HG03039 (cell line): ENCODE results near the gene LGALS16.
A peak's percentile ranks its signal among the peaks of the same experiment; 100 is the strongest.
"Not testable (repeated sequence)": the region's sequence is repeated elsewhere in the genome, so short reads cannot be mapped to it uniquely, and the experiment has no call there.

Experiments
- ATAC-seq: cut with Tn5 transposase; IDR thresholded peaks from one replicate; pipeline ENCODE4 v1.9.1; 2021; ENCODE audit warnings: mild to moderate bottlenecking, moderate library complexity; ENCODE audit not compliant: unreplicated experiment

LGALS16 gene

DNA sequence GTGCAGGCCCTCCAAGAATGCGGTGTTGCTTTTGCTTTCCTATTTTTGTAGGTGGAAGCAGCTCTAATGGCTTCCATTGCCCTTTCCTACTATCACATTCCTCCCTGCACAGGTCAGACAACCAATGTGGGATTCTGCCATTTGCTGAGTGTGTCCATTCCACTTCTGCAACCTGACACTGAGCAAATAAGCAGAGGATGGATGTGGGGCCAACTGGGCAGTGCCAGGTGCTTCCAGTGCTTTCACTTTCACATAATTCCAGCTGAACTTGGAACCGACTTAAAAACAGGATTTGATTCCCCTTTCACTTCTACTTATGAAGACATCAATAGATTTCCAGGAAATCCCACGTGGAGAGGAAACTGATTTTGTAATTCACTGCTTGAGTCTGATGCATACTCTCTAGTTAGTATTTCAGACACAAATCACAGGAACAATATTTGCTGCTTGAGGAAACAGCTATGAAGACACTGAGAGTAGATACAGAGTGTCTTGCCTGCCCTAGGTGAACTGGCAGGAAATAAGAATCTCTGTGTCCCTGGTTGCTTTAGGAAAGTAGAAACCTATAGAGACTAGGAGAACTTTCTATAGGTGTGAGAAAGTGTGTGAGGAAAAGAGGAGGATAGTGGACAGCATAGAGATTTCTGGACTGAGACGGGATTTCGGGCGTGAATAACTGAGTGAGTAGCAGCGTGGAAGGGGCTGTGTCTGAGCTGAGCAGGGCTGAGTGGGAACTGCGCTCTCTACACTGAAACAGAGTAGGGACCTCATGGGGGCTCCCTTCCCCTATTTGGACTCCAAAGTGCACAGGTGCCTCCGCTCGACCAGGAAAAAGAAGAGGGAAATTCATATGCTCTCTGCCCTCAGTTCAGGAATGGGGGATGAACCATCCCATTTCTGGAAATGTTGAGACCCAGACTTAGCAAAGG lies 22.5 kb downstream of the LGALS16 start:
- no peak for ATAC-seq

DNA sequence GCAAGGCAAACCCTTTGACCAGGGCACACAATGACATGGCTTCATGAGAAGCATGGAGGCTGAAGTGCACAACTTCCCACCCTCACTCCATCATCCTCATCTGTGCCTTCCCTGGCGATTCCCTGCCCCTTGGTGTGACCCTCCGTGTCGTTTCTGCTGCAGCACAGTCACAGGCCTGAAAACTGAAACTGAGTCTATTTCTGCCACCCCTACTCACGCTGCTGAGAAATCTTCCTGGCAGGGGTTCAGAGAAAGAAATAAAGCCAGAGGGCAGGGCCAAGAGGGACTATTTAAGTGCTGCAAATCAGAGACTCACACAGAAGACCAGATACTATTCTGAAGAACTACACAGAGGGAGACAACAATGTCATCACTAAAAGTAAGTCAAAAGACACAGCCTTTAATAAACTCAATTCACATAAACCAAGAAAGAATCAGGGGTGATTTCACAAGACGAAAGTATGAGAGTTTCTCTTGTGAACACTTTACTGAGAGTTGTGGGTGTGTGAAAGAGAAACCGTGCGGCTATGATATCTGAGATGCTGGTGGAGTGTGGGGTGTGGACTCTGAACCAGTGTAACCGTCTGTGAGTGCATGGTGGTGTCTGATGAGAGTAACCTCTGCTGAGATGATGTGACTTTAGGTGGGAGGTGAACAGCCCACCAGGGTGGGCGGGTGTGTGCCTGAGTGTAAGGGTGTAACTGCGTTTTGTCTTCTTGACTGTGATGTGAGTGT lies 23.5 kb downstream of the LGALS16 start:
- peak; percentile 56 for ATAC-seq

DNA sequence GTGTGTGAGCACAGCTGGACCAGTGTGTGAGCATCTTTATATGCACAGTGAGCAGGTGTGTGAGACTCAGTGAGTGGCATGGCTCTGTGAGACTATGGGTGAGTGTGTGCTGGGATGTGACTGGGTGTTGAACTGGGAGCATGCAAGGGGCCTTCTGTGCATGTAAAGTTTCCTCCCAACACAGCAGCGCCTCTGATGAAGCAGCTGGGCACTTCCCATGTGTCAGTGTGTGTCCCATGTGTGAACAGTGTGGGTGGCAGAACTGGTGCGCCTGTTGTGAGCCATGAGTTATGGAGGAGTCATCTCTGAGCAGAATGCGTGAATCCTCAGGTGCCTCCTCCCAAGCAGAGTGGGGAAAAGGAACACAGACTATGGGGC lies 24.1 kb downstream of the LGALS16 start:
- ATAC-seq: peak; percentile 18

DNA sequence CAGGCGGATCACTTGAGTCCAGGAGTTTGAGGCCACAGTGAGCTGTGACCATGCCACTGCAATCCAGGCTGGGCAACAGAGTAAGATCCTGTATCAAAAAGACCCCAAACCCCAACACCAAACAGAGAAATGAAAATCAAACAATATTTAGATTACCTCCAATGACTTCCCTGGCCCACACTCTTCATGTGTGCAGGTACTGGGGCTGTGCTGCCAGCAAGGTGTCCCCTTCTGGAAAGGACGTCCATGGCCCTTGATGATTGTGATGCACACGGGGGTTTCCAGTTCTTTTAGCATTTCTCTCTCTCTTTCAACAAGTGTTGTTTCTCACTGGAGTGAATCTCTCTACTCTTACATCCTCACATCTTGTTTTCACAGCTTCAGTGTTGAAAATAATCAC lies 24.9 kb downstream of the LGALS16 start:
- no peak for ATAC-seq

GRCh38 chr19:39681416-39681815 lies 25.7 kb downstream of the LGALS16 start:
- ATAC-seq: no peak

DNA sequence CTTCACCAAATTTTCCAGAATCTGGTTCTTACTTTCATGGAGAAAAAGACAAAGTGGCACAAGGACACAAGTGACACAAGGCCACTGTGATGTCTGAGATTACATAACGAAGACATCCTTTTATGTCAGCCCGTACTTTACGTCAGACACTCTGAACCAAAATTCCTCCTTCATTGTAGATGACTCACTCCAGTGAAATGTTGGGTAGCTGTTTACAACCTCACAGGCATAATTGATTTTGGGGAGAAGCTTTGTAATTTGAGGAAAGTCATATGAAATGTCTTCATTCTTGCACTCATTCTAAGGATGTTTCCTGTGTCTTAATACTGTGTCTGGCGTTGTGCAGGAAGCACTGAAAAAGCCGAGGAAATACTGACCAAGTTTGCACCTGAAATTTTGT lies 28.6 kb downstream of the LGALS16 start:
- no peak for ATAC-seq

GRCh38 chr19:39686739-39687138 lies 31.0 kb downstream of the LGALS16 start:
- ATAC-seq: no peak

DNA sequence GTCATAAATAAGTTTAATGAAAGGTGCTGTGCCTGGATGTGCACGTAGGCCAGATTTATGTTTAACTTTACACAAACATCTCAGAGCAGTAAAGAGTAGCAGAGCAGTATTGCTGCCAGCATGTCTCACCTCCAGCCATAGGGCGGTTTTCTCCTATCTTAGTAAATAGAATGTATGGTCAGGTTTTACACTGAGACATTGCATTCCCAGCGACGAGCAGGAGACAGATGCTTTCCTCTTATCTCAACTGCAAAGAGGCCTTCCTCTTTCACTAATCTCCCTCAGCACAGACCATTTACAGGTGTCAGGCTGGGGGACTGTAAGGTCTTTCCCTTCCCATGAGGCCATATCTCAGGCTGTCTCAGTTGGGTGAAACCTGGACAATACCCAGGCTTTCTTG lies 32.9 kb downstream of the LGALS16 start:
- not testable (repeated sequence) for ATAC-seq

- no peak for ATAC-seq
Observed at GRCh38 chr19:39692166-39692565, 36.5 kb downstream of the LGALS16 start.

GRCh38 chr19:39692822-39693221 lies 37.1 kb downstream of the LGALS16 start:
- no peak for ATAC-seq

GRCh38 chr19:39695759-39696158 lies 40.0 kb downstream of the LGALS16 start:
- no peak for ATAC-seq

DNA sequence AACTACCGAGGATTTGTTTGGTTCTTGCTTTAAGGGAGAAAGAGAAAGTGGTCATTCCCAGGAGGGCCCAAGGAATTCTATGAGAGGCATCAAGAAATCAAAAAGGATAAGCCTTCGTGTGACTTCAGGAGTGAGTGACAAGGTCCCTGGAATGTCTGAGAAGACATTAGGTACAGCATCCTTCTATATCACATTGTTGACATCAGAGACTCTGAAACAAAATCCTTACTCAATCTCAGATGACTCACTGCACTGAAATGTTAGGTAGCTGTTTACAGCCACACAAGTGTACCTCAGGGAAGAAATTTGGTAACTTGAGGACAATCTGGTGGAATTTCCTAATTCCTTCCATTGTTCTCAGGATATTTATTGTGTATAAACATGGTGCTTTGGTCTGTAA lies 40.7 kb downstream of the LGALS16 start:
- ATAC-seq: no peak

DNA sequence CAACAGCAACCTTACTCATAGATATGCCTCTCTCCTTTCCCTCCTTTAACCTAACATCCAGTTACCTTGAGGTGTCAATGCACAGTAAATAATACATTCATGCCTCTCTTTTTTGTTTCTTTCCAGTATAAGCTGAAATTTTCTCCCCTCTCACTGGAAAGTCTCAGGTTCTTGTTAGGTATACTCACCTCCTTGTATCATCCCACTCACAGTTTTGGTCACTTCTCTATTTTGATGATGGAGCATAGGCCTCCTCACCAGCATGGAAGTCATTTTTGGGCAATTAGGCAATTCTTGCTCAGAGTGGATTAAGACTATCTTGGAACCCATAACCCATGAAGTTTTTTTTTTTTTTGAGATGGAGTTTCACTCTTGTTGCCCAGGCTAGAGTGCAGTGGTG lies 42.8 kb downstream of the LGALS16 start:
- no peak for ATAC-seq

DNA sequence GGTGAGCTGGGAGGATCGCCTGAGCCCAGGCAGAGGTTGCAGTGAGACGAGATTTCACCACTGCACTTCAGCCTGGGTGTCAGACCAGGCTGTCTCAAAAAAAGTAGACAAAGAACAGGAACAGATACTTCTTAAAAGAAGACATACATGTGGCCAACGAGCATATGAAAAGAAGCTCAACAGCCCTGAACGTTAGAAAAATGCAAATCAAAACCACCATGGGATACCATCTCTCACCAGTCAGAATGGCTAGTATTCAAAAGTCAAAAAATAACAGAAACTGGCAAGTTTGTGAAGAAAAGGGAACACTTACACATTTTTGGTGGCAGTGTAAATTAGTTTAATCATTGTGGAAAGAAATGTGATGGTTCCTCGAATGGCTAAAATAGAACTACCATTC lies 45.6 kb downstream of the LGALS16 start:
- no peak for ATAC-seq

DNA sequence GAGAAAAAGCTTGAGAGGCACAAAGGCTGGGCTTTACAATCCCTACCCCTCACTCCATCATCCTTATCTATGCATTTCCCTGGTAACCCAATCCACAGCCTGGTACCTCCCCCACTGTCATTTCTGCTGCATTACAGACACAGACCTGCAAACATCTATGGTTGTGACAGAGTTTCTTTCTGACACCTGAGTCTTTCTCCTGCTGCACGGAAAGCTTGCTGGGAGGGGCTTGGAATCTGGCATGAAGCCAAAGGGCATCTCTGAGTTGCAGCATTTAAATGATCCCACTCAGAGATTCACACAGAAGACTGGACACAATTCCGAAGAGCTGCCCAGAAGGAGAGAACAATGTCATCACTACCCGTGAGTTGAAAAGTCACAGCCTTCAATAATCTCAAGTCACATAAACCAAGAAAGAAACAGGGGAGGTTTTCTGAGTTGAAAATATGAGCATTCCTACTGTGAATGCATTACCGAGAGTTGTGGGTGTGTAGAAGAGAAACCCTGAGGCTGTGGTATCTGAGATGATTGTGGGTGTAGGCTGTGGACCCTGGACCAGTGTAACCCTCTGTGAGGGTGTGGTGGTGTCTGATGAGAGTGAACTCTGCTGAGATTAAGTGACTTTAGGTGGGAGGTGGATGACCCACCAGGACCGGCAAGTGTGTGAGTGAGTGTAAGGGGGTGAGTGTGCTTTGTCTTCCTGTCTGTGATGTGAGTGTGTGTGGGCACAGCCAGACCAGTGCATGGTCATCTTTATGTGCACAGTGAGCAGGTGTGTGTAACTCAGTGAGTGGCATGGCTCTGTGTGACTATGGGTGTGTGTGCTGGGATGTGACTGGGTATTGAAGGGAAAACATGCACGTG lies 48.7 kb downstream of the LGALS16 start, which contains the start of gene LGALS14:
TSS of gene LGALS14 (plus strand) at position 301 of the 864 bp plus-strand sequence. CDS start at position 349, 48 bp downstream.
- no peak for ATAC-seq

DNA sequence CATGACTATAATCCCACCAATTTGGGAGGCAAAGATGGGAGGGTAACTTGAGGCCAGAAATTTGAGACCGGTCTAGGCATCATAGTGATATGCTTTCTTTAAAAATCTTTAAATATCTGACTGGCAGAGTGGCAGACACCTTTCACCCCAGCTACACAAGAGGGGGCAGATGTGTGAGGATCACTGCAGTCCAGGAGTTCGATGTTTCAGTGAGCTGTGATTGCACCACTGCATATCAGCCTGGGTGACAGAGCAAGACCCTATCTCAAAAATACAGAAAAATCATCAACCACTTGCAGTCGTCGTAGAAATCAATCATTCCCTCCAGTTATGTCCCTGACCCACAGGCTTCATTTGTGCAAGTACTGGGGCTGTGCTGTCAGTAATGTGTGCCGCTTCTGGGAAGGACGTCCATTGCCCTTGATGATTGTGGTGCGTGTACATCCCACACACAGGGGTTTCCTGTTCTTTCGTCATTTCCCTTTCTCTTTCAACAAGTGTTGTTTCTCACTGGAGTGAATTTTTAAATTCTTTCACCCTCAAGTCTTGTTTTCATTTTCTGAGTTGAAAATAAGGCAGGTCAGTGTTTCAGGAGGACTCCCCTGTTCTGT lies 50.0 kb downstream of the LGALS16 start:
- no peak for ATAC-seq

GRCh38 chr19:39708594-39708993 lies 52.9 kb downstream of the LGALS16 start:
- no peak for ATAC-seq

GRCh38 chr19:39709026-39709872 lies 53.5 kb downstream of the LGALS16 start:
- ATAC-seq: no peak
